ENCODE measurements around the gene CNN2. TPM values are rescaled to one million over a fixed set of nuclear protein-coding genes. Genes with fewer than 3 reads are reported as not detected.

Gene CNN2
- total and polyA plus RNA-seq, 2 of the 13 experiments (the other 11 are each of a cell fraction or from before 2014, with no cell fraction given) = 63.6 to 70.0 TPM

- TF ChIP-seq PATZ1 (CRISPR knock-in tag; IDR thresholded peaks at IDR 0.05) = peak; percentile 30; the same call in 1 of the 2 replicates
- no peak for TF ChIP-seq ETV6 (CRISPR knock-in tag; conservative IDR thresholded peaks at IDR 0.05)
- no peak for TF ChIP-seq CREBL2 (CRISPR knock-in tag; IDR thresholded peaks at IDR 0.05; ENCODE audit: borderline replicate concordance)
- TF ChIP-seq HNF1A (IDR thresholded peaks at IDR 0.05; ENCODE audit: low read depth) = no peak
- TF ChIP-seq HNF1A (CRISPR knock-in tag; IDR thresholded peaks at IDR 0.05; ENCODE audit: borderline replicate concordance) = peak; percentile 41; the same call in 1 of the 2 replicates
- no peak for TF ChIP-seq ZNF180 (CRISPR knock-in tag; IDR thresholded peaks at IDR 0.05; ENCODE audit: borderline replicate concordance, low read depth)
- peak; percentile 21; the same call in 1 of the 2 replicates for TF ChIP-seq BCL6 (CRISPR knock-in tag; IDR thresholded peaks at IDR 0.05)
- no peak for TF ChIP-seq CREM (IDR thresholded peaks at IDR 0.05)
- no peak for TF ChIP-seq CREM (CRISPR knock-in tag; IDR thresholded peaks at IDR 0.05)
- no peak for TF ChIP-seq TOE1 (CRISPR knock-in tag; IDR thresholded peaks at IDR 0.05)
- TF ChIP-seq ZNF670 (CRISPR knock-in tag; IDR thresholded peaks at IDR 0.05; ENCODE audit: borderline replicate concordance) = no peak
- no peak for TF ChIP-seq E2F2 (CRISPR knock-in tag; IDR thresholded peaks at IDR 0.05; ENCODE audit: borderline replicate concordance)
- TF ChIP-seq LRRFIP1 (CRISPR knock-in tag; conservative IDR thresholded peaks at IDR 0.05) = no peak
- TF ChIP-seq KDM2A (CRISPR knock-in tag; IDR thresholded peaks at IDR 0.05; ENCODE audit: borderline replicate concordance, low read depth) = peak; percentile 99
- TF ChIP-seq ZNF598 (CRISPR knock-in tag; IDR thresholded peaks at IDR 0.05; ENCODE audit: borderline replicate concordance) = no peak
Observed at GRCh38 chr19:1039646-1040475, 13.5 kb downstream of the CNN2 start, which contains the start of gene ABCA7 (continued).

All from HepG2 (cell line).